Measurements from ENCODE around the gene CCM2. TPM values are rescaled to one million over a fixed set of nuclear protein-coding genes. Genes with fewer than 3 reads are reported as not detected.

Gene CCM2
- total and polyA plus RNA-seq, 2 experiments from 2014 or later, result 24.9 to 40.1 TPM

- H3K27me3 Mint-ChIP-seq (ENCODE audit: insufficient read depth, low read depth, poor library complexity), result peaks cover 13% of the 10 kb centered on the region
- ATAC-seq (peak; percentile 93), DNase-seq (ENCODE audit: low spot score) (peak; percentile 98)
- peak within 1 kb of the TSS; percentile 99 for H3K4me3 ChIP-seq
- H3K4me1 Mint-ChIP-seq, result peaks cover 9% of the 10 kb centered on the region; the same call in 2 of the 3 replicates
- H3K27me3 ChIP-seq (ENCODE audit: insufficient read depth), result peaks cover 3% of the 10 kb centered on the region; the same call in 1 of the 2 replicates
- TF ChIP-seq EZH2 (IDR thresholded peaks at IDR 0.05; ENCODE audit: low read depth, unreplicated experiment) (no peak), ZNF462 (CRISPR knock-in tag; IDR thresholded peaks at IDR 0.05) (no peak), EZH2phosphoT487 (IDR thresholded peaks at IDR 0.05; ENCODE audit: unreplicated experiment) (no peak), ZNF331 (CRISPR knock-in tag; IDR thresholded peaks at IDR 0.05; ENCODE audit: low read depth) (no peak), POLR2AphosphoS5 (IDR thresholded peaks at IDR 0.05; ENCODE audit: low read depth) (peak; percentile 99), NANOG (IDR thresholded peaks at IDR 0.05; ENCODE audit: borderline replicate concordance) (no peak), CREB1 (CRISPR knock-in tag; IDR thresholded peaks at IDR 0.05; ENCODE audit: low read depth) (peak; percentile 98), ZNF114 (CRISPR knock-in tag; IDR thresholded peaks at IDR 0.05) (no peak), JUNB (IDR thresholded peaks at IDR 0.05; ENCODE audit: unreplicated experiment) (no peak), CTCF (conservative IDR thresholded peaks at IDR 0.05; ENCODE audit: low read depth in 2 of 2) (peak; percentile 32 to 43)
- TF ChIP-seq, protein P1, sequence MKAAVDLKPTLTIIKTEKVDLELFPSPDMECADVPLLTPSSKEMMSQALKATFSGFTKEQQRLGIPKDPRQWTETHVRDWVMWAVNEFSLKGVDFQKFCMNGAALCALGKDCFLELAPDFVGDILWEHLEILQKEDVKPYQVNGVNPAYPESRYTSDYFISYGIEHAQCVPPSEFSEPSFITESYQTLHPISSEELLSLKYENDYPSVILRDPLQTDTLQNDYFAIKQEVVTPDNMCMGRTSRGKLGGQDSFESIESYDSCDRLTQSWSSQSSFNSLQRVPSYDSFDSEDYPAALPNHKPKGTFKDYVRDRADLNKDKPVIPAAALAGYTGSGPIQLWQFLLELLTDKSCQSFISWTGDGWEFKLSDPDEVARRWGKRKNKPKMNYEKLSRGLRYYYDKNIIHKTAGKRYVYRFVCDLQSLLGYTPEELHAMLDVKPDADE (IDR thresholded peaks at IDR 0.05), result peak; percentile 94
- H3K36me3 ChIP-seq (ENCODE audit: insufficient read depth), result peaks cover 27% of the 10 kb centered on the region
- H4K20me1 ChIP-seq (replicated peaks; ENCODE audit: insufficient read depth), result peaks cover 34% of the 10 kb centered on the region
- peak within 1 kb of the TSS; percentile 95 for H3K27ac ChIP-seq (ENCODE audit: low read depth)
- peaks cover 46% of the 10 kb centered on the region for H3K79me2 ChIP-seq (replicated peaks; ENCODE audit: insufficient read depth)
- 0 out of 2 replicates have a peak within 1 kb of the TSS, but pooled peaks have one; percentile 3 for H2AFZ ChIP-seq
- no peaks in the 10 kb centered on the region for H3K9me2 ChIP-seq (ENCODE audit: insufficient read depth)
- peaks cover 10% of the 10 kb centered on the region; the same call in 1 of the 2 replicates for H3K4me1 ChIP-seq (ENCODE audit: insufficient read depth)
- H3F3A ChIP-seq (replicated peaks; ENCODE audit: low read depth), result 0 out of 2 replicates have a peak, but pooled peaks cover 6% of the 10 kb centered on the region
- peaks cover 33% of the 10 kb centered on the region for H3K36me3 Mint-ChIP-seq (ENCODE audit: low read depth)
- H3K9me3 Mint-ChIP-seq, result no peaks in the 10 kb centered on the region; the same call in 1 of the 3 replicates
- H3K4me3 Mint-ChIP-seq, result peak within 1 kb of the TSS; percentile 98
- H3K27ac Mint-ChIP-seq, result peak within 1 kb of the TSS; percentile 98
- peak within 1 kb of the TSS; percentile 97 for H3K4me2 ChIP-seq
These were observed 111.6 kb downstream of the CCM2 start, which contains the start of gene TBRG4 for GRCh38 chr7:45111298-45112223. Gene TBRG4, minus strand, starts transcription at chr7:45111697. Its CDS starts 2,460 bp downstream, at chr7:45109237.

Measured in GM23338 (cell line).